GM19035 (cell line): ENCODE data around the gene HCRTR1.

Source experiments
- ATAC-seq: cut with Tn5 transposase; IDR thresholded peaks from one replicate; pipeline ENCODE4 v1.9.1; 2021; ENCODE audit not compliant: unreplicated experiment

HCRTR1 gene

GRCh38 chr1:31666263-31666963 is 48.9 kb downstream of the HCRTR1 start:
- no peak for ATAC-seq

GRCh38 chr1:31667065-31667785 is 49.7 kb downstream of the HCRTR1 start:
- no peak for ATAC-seq

- no peak for ATAC-seq
Observed at GRCh38 chr1:31668303-31668883, 50.9 kb downstream of the HCRTR1 start.

- no peak for ATAC-seq
Observed at GRCh38 chr1:31669433-31669785, 51.9 kb downstream of the HCRTR1 start.

GRCh38 chr1:31669786-31670592 is 52.5 kb downstream of the HCRTR1 start:
- no peak for ATAC-seq

- no peak for ATAC-seq
Observed at GRCh38 chr1:31670593-31670964, 53.1 kb downstream of the HCRTR1 start.

- ATAC-seq, result no peak
Observed at GRCh38 chr1:31671147-31671546, 53.7 kb downstream of the HCRTR1 start.

GRCh38 chr1:31671561-31672201 is 54.2 kb downstream of the HCRTR1 start:
- no peak for ATAC-seq

GRCh38 chr1:31672986-31673385 is 55.5 kb downstream of the HCRTR1 start:
- no peak for ATAC-seq

GRCh38 chr1:31673433-31673832 is 55.9 kb downstream of the HCRTR1 start:
- no peak for ATAC-seq

- ATAC-seq, result no peak
Observed at GRCh38 chr1:31674626-31675025, 57.1 kb downstream of the HCRTR1 start.

- no peak for ATAC-seq
Observed at GRCh38 chr1:31675161-31675560, 57.7 kb downstream of the HCRTR1 start.

- no peak for ATAC-seq
Observed at GRCh38 chr1:31675756-31676155, 58.3 kb downstream of the HCRTR1 start.
